Superior temporal gyrus (tissue), 1 donor: ENCODE measurements around the gene EML3.
"Not testable (repeated sequence)": the region's sequence is repeated elsewhere in the genome, so short reads cannot be mapped to it uniquely, and the experiment has no call there.

ENCODE experiments used
- DNase-seq: peaks from one replicate; pipeline ENCODE4 v3.0.0-alpha.2; 2016; ENCODE audit errors: extremely low spot score

Gene EML3

DNA sequence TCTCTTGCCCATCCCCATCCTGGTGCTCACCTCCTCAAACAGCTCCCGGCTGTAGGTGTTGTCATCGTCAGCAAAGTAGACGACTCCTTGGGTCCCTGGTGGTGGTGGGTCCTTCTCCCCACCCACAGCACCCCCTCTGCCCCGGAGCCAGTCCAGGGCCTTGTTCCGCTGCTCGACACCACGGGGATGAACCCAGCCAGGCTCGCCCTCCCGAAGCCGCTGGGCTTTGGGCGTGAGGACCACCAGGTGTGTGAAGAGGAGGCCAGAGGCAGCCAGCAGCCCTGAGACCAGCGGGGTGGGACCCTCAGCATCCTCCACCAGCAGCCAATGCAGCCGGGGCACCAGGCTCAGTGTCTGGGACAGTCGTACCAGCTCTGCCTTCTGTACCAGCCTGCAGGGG, 4.4 kb upstream of the EML3 start:
- not testable (repeated sequence) for DNase-seq

DNA sequence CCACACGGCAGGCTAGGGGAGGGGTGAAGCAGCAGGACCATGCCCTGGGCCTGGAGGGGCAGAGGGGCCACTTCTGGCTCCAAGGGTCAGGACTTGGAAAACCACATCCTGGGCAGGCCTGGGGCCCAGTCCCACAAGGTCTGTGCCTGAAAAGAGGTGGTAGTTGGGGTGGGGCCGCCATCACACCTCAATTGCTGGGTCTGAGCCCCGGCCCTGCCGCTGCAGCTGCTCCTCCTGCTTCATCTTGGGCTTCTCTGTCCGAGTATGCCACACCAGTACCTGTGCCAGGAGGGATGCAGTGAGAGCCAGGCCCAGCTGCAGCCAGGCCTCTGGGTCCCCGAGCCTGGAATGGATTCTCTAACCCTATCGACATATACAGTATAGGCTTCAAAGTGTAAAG, 2.9 kb upstream of the EML3 start:
- no peak for DNase-seq

DNA sequence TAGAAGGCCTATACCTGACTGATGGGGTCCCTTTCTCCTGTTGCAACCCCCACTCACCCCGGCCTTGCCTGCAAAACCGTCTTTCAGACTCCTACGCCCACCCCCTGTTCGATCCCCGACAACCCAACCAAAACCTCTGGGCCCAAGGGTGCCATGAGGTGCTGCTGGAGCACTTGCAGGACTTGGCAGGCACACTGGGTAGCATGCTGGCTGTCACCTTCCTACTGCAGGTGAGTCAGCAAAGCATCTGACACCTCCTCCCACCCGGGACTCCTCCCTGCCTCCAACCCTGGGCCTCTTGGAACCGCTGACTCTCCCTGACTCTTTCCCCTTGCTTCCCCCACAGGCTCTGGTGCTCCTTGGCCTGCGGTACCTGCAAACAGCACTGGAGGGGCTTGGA, 1.7 kb upstream of the EML3 start:
- no peak for DNase-seq

DNA sequence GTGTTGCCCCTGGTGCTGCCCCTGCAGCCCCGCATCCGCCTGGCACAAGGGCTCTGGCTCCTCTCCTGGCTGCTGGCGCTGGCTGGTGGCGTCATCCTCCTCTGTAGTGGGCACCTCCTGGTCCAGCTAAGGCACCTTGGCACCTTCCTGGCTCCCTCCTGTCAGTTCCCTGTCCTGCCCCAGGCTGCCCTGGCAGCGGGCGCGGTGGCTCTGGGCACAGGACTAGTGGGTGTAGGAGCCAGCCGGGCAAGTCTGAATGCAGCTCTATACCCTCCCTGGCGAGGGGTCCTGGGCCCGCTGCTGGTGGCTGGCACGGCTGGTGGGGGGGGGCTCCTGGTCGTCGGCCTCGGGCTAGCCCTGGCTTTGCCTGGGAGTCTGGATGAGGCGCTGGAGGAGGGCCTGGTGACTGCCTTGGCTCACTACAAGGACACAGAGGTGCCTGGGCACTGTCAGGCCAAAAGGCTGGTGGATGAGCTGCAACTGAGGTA, 760 bp upstream of the EML3 start:
- DNase-seq = no peak

DNA sequence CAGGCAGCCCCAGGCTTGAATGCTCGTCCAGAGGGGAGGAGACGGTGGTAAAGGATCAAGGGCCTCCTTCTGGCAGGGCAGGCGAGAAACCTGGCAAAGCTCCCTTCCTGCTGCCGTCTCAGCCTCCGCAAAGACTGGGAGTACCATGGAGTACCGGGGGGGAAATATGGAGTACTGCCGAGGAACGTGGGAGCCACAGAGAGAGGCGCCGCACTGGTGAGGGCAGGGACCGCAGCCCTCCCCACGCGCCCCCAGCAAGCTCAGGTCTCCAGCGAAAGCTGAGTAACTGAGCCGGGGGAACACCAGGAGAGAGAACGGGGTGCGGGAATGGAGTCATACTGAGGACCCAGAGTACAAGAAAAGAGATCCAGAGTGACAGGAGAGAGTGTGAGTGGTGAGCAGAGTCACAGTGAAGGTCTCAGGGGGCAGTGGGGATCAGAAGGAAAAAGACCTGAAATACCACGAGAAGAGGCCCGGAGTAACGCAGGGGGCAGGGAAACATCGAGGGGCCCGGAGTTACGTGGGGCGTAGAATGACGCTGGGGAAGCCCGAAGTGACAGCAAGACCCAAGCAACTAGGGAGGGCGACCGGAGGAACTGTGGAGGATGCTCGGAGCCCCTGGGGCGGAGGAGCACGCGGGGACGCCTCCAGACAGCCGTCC, 740 bp downstream of the EML3 start:
- peak; percentile 19 for DNase-seq

DNA sequence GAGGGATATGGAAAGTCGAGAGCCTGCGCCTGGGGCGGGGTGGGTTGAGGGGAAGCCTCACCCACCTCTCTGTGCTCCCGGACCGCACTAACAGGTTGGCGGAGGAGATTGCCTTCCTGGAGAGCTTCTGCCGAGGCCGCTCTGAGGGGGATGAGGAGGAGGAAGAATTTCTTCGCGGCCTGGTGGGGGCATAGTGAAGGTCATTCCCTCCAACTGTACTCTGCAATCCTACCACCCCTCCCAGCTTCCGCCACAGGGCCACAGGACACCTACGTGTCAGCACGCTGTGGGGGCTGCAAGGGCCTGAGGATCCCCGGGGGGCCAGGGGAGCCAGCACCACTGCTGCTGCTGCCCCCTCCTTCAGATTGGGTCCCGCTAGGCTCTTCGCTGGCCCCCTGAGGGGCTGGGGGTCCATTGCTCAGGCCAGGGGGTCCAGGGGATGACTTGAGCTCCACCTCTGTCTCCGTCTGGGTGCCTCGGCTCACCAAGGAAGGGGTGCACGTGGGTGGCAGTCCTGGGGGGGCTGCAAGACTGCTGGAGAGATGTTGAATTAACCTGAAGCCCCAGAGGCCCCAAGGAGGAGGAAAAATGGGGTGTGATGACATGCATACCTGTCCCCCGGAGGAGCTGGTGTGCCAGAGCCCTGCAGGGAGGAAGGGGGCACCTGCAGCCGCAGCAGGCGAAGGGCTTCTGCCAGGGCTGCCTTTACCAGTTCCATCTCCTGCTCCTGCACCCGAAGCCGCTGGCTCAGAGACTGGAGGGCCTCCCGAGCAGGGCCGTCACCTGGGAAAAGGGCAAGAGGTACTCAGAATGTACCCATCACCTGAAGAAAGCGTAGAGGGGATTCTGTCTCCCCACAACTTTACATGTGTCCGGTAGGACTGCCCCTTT, 1.5 kb downstream of the EML3 start:
- no peak for DNase-seq

DNA sequence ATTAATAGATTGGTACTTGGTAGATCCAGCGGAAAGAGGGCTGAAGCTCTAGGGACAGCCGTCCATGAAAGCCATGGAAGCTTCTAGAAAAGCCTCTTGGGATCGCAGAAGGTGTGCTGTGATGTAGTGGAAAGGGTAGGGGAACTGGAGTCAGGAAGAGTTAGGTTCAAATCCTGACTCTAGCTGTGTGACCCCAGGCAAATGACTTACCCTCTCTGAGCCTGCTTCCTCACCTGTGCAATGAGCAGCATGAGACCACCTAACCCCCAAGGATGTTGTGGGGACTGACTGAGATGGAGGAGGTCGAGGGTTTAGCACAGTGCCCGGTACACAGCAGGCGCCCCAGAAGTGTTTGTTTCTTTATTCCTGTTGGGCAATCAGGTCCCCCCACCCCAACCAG, 2.2 kb downstream of the EML3 start:
- DNase-seq = no peak

DNA sequence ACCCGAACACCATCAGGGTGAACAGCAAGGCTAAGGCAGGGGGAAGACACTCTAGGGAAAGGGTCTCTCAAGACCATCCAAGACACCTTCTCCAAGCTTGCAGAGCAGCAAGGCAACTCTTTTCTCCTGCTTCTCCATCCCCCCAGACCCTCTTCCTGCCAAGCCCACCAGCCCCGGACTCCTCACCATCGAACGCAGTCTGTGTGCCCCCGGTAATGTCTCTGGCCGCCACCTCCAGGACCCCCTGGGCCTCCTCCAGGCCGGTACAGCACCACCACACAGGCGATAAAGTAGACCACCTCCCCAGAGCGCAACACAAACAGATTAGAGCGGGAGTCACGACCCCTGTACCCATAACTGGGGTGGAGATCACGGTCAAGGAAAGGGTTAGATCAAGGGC, 3.8 kb downstream of the EML3 start:
- DNase-seq = no peak

DNA sequence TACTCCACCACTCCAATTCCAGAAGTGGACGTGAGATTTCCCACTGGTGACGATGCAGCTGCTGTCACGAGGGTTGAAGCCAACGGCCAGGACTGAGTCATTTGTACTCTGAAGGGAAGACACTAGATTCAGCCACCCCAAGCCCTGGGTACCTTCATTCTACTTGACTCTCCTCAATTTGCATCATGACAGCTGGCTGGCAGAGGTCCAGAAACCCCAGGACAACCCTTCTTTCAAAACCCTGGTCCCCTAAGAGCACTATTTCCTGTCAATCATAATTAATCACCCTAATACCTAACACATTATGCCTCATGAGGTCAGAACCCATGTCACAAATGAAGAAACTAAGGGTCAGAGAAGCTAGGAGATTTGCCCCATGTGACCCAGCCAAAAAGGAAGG, 4.9 kb downstream of the EML3 start:
- DNase-seq = no peak

DNA sequence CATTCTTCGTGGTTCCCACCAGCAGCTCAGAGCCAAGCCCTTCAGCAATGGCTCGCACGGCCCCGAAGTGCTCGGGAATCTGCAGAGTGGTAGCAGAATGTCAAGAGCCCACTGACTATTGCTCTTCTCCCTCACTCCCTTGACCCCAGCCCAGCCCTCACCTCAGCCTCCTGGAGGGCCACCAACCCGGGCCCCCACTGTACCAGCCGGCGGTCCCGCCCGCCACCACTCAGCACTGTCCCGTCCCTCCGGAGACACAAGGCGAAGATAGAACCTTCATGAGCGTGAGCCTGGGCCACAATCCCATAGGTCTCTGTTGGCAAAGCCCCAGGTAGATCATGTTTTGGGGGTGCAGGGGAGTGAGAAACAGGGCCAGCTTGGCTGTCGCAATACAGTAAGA, 6.7 kb downstream of the EML3 start:
- DNase-seq = no peak

DNA sequence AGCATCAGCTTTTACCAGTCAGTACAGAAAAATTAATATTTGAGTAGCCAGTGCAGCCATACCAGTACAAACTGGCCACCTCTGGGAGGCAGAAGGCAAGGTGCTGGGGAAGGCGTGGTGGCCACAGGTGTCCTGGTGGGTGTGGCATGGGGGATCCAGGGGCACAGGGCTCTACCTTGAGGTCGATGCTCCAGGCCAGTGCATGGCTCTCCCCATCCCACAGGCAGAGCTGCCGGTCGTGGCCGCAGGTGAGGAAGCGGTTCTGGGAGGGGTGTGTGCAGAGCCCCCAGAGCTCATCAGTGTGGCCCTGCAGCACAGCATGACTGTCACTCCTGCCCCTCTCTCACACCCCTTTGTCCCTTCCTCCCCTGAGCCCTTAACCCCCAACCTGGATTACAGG, 7.1 kb downstream of the EML3 start:
- DNase-seq = no peak

DNA sequence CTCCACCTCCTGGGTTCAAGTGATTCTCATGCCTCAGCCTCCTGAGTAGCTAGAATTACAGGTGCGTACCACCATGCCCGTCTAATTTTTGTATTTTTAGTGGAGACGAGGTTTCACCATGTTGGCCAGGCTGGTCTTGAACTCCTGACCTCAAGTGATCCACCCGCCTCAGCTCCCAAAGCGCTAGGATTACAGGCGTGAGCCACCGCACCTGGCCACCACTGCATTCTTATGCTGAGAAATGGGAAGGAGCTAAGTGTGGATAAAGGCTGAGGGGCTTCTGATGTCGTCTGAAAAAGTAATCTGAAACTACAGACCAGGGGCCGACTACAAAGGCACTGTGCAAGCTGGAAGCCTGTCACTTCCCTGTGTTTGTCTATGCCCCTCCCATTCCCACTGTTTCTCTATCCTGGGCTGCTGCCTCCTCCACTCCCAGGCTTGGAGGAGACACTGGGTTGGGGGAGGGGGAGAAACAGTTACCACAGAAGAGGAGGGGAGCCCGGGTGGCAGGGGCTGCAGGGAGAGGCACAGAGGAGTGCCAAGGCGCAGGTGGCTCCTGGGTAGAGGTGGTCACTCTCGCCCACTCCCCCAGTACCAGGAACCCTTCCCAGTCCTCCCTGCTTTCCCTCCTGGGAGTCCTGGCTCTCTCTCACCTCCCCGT, 8.0 kb downstream of the EML3 start:
- DNase-seq = no peak

DNA sequence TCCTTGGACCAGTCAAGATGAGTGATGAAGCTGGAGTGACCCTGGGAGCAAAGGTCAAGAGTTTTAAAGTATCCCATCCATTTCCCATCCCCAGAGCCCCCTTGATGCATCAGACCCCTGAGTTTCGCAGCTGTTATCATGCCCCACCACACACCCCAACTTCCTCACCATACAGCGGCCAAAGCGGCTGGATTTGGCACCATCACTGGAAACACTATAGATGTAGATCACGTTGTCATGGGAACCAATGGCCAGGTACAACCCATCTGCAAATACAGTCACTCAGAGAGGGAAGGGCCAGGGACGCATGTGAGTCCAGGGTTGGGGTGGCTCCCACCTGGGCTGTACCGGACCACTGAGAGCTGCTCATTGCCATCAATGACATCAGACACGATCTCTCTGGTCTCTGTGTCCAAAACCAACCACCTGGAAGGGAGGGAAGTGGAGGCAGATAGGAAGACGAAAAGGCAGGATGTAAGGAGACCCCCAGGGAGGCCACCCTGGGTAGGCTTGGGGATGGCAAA, 8.7 kb downstream of the EML3 start:
- DNase-seq = no peak

DNA sequence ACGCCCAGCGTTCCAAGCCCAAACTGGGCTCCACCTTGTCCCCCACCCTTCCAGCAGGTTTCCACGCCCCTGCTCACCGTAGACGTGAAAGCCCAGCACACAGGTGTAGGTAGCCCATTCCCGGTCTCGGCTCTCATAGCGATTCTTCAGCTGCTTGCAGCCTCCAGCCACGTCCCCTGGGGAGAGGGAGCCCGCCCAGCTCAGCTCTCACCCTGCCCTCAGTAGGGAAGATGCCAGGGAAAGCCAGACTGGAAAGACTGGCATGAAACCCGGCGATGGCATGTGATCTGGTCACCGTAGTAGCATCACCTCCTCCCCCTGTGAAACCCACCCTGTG, 9.5 kb downstream of the EML3 start:
- no peak for DNase-seq

DNA sequence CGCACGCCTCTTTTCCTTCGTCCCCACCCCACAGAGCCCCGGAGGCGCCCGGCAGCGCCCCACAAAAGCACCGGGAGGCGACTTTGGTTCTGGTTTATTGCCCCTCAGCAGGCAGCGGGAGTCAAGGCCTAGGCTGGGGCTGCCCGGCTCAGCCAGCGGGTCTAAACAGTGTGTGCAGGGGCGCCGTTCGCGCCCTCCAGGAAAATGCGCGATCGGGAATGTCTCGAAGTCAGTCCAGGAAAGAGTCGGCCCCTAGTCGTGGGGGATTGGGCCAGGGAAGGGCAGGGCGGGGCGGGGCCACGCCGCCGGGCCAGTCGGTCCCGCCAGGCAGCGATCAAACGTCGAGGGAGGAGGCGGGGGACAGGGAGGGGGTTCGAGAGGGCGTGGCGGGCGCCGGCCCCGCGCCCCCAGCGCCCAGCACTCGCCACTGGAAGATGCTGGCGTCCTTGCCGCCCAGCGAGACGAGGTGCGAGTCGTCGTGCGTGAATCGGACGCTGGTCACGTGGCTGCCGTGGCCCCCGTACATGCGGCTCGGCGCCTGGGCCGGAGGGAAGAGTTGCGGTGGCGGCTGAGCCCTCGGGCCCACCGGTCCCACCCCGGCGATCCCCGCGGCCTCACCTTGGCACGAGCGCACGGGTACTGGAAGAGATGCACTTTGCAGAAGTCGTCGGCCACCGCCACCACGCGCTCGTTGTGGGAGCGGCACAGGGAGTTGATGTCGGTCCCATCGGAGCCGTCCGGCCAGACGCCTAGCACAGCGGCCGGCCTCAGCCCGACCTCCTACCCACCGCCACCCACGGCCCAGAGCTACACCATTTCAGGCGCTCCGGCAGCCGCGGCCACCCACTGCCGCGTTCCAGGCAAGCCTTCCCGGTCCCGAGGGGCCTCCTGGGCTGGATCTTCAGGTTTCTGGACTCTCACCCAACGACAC, 10.2 kb downstream of the EML3 start:
- peak; percentile 64 for DNase-seq

DNA sequence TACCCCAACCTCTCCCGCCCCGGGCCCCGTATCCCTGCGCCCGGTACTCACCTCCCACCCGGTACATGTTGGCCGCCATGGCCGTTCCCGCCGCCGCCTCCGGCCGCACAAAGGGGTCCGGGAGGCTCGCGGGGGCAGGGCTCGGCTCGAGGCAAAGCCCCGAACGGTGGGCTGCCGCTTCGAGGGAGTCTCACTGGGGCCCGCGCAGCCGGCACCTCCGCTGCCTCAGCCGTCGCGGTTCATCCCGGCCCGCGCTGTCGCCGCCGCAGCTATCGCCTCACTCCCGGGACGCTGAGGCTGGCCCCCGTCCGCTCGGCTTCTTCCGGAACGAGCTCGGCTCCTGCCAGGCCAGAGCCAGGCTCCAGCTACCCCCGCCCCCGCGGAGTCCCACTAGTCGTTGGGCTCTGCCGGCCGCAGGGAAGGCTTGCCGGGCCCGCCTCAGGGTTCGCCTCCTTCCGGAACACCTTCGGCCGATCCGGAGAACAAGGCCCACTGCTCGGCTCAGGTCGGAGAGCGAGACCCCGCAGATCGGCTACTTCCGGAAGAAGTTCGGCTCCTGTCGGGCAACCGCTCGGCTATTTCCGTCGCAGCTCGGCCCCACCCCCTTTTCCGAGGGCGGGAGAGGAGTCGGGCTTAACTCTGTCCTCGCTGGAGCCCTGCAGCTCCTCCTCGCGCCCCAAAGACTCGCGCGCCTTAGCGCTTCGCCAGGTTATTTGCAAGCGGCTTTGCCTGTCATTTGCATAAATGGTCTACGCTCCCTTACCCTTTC, 11.0 kb downstream of the EML3 start, which contains the start of gene MTA2:
MTA2 (minus strand) TSS at position 494 of the 769 bp plus-strand sequence; CDS start at position 79, 415 bp downstream.
- peak; percentile 99 for DNase-seq

DNA sequence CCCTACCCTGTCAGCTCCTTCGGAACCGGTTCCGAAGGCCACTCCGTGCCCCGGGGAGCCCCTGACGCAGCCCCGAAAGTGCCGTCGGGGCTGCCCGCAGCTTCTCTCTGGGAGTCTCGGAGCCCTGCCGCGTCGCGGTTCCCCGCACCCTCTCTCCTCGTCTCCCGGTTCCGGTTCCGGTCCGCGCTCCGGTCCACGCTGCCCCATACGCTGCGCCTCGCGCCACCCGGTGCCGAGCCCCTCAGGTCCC, 11.5 kb downstream of the EML3 start:
- DNase-seq = no peak

DNA sequence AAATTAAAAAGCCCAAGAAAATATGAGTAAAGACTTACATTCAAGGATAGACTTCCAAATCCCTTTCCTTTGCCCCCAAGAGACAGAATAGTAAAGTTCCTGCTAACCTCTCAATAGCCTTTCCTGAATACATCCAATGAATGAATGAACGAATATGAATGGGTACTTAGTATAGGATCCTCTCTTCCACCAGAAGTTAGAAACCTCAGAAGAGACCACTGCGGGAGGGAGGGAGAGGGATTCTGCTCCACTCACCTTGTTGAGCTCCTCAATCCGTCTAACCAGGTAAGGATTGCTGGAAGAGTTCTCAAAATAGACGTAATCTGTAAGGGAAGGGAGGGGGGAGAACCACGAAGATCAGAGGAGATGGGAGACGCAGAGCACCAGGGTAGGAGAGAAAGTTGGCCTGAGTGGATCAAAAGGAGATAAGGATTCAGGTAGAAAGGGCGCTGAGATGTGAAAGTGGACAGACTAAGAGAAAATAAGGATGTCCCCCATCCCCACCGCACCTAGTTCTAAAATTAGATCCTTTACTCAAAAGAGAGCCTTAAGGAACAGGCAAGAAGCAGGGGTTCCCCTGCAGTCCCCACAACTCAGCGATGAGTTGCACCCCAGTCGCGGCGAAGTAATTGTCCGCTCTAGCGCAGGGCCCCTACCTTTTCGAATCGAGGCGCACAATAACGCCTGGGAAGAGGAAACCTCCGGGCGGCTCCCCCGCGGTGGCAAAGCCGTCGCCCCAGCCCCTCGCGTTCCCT, 12.0 kb downstream of the EML3 start:
- DNase-seq = peak; percentile 13

DNA sequence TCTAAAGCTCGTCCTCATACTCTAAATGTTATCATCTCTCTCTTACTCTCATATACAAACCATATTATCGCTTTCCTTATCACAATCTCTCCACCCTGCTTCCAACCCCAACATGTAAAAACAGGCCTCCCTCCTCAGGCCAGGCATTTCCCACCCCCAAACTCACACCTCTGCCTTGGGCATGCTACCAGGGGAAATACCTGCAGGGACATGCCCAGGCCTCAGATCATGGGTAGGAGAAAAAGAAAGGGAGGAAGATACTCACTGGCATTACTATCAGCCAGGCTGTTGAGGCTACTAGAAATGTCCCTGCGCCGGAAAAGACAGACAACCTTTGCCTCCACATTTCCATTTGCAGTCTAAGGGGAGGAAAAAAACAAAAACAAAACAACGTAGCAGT, 12.7 kb downstream of the EML3 start:
- DNase-seq = no peak

DNA sequence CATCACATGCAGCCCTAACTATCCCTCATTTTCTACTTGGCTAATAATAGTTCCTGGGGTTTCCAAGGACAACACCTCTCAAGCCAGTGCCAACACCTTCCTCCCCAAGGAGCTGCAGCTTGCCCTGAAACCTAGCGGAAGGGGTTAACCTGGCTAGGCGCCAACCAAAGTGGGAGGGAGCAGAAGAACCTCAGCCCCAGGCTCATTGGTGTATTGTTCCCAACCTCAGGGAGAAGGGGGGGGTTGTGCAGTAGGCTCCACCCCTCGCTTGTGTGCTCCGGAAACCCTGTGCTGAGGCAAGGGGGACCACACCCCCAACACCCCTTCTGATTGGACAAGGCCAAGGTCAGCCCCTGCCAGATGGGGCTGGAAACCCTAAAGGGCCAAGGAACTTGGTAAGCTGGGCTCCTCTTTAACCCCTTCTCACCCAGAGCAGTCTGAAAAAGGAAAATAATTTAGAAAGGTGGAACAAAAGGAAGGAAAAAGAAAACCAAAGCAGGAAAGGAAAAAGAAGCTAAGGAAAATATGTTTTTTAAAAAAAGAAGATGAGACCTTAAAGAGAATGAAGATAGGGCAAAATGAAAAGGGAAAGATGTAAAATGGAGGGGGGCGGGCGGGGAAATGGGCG, 13.4 kb downstream of the EML3 start:
- peak; percentile 91 for DNase-seq
